Ovary (tissue), 3 donors: ENCODE measurements around the gene KLHL24.

Experiments used
- CTCF ChIP-seq, 3 donors: fragments of 450-650 bp in 2 of 3; fragments of 200-600 bp in 1 of 3; IDR thresholded peaks; one replicate each; pipeline versions ENCODE4 v1.5.1 to v1.8.0; 2016 to 2022; ENCODE audit warnings: antibody characterized with exemption in 3 of 3, mild to moderate bottlenecking in 1 of 3
- POLR2A ChIP-seq: fragments of 450-650 bp; IDR thresholded peaks from one replicate; pipeline ENCODE4 v1.6.1; 2017; ENCODE audit warnings: antibody characterized with exemption, mild to moderate bottlenecking, moderate library complexity
- donor health status: DM: no; HTN: no; CAD: no.

DNA sequence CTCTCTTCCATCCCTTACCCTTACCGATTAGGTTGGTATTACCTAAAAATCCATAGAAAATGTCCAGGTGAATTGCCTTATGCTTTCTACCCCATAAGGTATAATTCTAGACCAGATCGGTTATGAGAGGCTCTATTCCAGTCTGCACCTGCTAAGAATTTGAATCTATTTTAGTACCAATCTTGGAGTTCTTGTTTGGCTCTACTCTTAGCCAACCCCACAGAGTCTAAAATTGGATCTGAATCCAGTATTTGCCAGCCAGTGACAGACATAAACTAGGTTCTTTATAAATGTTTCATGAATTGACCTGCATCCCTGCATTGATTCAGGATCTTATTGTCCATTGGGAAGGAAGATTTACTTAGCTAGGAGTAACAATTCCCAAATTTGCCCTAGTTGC lies 6.5 kb downstream of the KLHL24 start:
- no peak for TF ChIP-seq CTCF (IDR thresholded peaks at IDR 0.05)
- no peak for TF ChIP-seq POLR2A
